Measurements from ENCODE around the gene SORCS2. TPM values are rescaled to one million over a fixed set of nuclear protein-coding genes. Genes with fewer than 3 reads are reported as not detected.

SORCS2 gene
- total and polyA plus RNA-seq, 2 of the 8 experiments (the other 6 are each of a cell fraction or from before 2014, with no cell fraction given) = 0.36 to 1.8 TPM

- no peak for TF ChIP-seq CHD7 (IDR thresholded peaks at IDR 0.05; ENCODE audit: insufficient replicate concordance, low read length)
- no peak for TF ChIP-seq USF2 (IDR thresholded peaks at IDR 0.05; ENCODE audit: low read length)
- TF ChIP-seq EP300 (IDR thresholded peaks at IDR 0.05; ENCODE audit: borderline replicate concordance in 1 of 2, low read depth in 2 of 2, low read length in 2 of 2) = no peak
- no peak for TF ChIP-seq EGR1 (IDR thresholded peaks at IDR 0.05; ENCODE audit: borderline replicate concordance, low read depth, low read length)
- no peak for TF ChIP-seq CHD2 (IDR thresholded peaks at IDR 0.05; ENCODE audit: low read length)
- TF ChIP-seq CHD1 (IDR thresholded peaks at IDR 0.05; ENCODE audit: low read depth, low read length) = no peak
- no peak for TF ChIP-seq TEAD4 (IDR thresholded peaks at IDR 0.05; ENCODE audit: low read depth, low read length)
- no peak for TF ChIP-seq JUN (IDR thresholded peaks at IDR 0.05; ENCODE audit: low read depth, low read length)
- TF ChIP-seq KDM5A (IDR thresholded peaks at IDR 0.05; ENCODE audit: low read length) = no peak
- no peak for TF ChIP-seq RAD21 (IDR thresholded peaks at IDR 0.05 in 1 of 2, conservative IDR thresholded peaks at IDR 0.05 in 1 of 2; ENCODE audit: low read depth in 2 of 2, low read length in 2 of 2)
- no peak for TF ChIP-seq BACH1 (IDR thresholded peaks at IDR 0.05; ENCODE audit: low read length)
These were observed 24.7 kb downstream of the SORCS2 start (continued) for GRCh38 chr4:7217039-7217438.
